GM21619 (cell line): ENCODE results near the gene ATOH8.
"Not testable (repeated sequence)": the region's sequence is repeated elsewhere in the genome, so short reads cannot be mapped to it uniquely, and the experiment has no call there.

Experiments used
- ATAC-seq: cut with Tn5 transposase; IDR thresholded peaks from one replicate; pipeline ENCODE4 v1.9.1; 2021; ENCODE audit not compliant: unreplicated experiment

The ATOH8 gene

GRCh38 chr2:85822766-85823165 lies 69.0 kb downstream of the ATOH8 start:
- ATAC-seq: no peak

- ATAC-seq: no peak
Measured at GRCh38 chr2:85823951-85824350, 70.2 kb downstream of the ATOH8 start.

GRCh38 chr2:85826990-85827878 lies 73.4 kb downstream of the ATOH8 start:
- ATAC-seq: peak; percentile 72

GRCh38 chr2:85827879-85828569 lies 74.2 kb downstream of the ATOH8 start:
- no peak for ATAC-seq

GRCh38 chr2:85828725-85829124 lies 74.9 kb downstream of the ATOH8 start:
- no peak for ATAC-seq

- ATAC-seq: not testable (repeated sequence)
Measured at GRCh38 chr2:85829394-85829793, 75.6 kb downstream of the ATOH8 start.

GRCh38 chr2:85830645-85831044 lies 76.9 kb downstream of the ATOH8 start:
- ATAC-seq: no peak

- ATAC-seq: no peak
Measured at GRCh38 chr2:85831735-85832134, 77.9 kb downstream of the ATOH8 start.

- no peak for ATAC-seq
Measured at GRCh38 chr2:85834466-85834865, 80.7 kb downstream of the ATOH8 start.
